Kidney glomerular epithelial cell (primary cell): ENCODE measurements around the gene HNRNPC.
A peak's percentile ranks its signal among the peaks of the same experiment; 100 is the strongest.
"Not testable (repeated sequence)": the region's sequence is repeated elsewhere in the genome, so short reads cannot be mapped to it uniquely, and the experiment has no call there.

Source experiments
- DNase-seq: peaks from one replicate; lab custom pipeline; 2025; lab: John Stamatoyannopoulos, UW

HNRNPC gene

GRCh38 chr14:21244544-21244943 lies 24.7 kb downstream of the HNRNPC start:
- DNase-seq: no peak

DNA sequence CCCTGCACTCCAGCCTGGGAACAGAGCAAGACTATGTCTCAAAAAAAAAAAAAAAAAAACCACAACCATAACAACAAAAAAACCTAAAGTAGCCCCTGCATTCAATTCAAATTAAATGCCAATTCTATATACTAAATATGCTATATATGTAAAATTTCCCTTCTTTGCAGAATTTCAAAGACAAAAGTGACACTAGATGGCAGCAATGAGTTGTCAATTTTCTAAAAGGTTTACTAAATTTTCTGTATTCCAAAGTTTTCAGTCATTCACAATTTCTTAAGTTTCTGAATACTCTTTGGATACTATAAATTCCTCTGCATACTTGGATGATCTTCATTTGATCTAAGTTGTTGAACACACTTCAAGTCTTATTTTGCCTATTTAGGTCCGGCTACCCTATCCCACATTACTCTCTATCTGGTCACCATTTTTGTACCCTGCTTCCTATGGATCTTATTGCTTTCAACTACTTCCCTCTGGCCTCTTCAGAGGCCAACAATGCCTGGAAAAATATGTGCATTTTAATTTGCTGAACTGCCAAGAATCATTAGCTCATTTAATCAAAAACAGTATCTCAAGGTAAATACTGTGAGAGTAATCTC lies 27.9 kb downstream of the HNRNPC start:
- DNase-seq: no peak

DNA sequence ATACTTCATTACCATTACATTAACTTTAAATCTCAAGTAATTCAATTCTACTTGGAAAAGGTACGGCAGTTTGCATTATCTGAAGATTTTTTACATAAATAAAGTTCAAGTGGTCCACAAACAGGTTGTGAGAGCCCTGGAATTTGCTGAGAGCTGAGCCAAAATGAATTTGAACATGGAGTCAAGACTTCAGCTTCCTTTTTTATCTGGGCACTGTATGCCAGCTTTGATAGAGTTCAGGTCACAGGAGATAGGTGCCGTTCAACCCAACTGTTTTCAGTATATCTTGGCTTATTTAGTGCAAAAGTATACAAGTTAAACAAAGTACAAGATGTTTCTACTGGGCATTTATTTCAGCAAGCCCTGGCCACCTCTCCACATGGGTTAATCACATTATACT lies 28.8 kb downstream of the HNRNPC start:
- DNase-seq: no peak

DNA sequence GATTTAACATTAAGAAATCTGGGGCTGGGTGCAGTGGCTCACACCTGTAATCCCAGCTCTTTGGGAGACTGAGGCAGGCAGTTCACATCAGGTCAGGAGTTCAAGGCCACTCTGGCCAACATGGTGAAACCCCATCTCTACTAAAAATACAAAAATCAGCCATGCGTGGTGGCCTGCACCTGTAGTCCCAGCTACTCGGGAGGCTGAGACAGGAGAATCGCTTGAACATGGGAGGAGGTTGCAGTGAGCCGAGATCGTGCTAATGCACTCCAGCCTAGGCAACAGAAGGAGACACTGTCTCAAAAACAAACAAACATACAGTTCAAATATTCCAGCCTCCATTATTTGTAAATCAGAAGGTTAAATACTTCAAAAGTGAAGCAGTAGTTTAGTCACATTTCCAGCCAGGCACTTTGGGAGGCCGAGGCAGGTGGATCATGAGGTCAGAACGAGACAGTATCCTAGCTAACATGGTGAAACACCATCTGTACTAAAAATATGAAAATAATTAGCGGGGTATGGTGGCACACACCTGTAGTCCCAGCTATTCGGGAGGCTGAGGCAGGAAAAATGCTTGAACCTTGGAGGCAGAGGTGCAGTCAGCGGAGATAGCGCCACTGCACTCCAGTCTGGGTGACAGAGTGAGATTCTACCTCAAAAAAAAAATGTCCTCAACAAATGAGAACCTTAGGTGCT lies 30.3 kb downstream of the HNRNPC start:
- no peak for DNase-seq

GRCh38 chr14:21236948-21237797 lies 32.1 kb downstream of the HNRNPC start:
- no peak for DNase-seq

DNA sequence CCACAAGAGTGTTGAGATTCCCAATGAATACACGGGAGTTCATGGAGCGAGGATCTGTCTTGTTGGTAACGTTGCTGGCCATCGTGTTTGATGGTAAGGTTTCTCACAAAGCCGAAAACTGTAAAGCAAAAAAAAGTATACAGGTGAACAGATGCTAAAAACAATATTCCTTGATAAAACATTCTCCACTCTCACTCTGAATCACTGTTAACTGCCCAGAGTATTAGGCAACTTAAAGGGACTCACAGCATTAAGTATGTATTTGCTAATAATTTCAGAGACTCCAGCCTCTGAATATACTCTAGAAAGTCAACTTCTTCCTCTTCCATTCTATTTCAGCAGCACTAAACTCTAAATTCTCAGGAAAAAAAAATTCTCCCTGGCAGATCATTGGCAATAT lies 35.1 kb downstream of the HNRNPC start:
- DNase-seq: no peak

GRCh38 chr14:21233457-21234076 lies 35.7 kb downstream of the HNRNPC start:
- no peak for DNase-seq

DNA sequence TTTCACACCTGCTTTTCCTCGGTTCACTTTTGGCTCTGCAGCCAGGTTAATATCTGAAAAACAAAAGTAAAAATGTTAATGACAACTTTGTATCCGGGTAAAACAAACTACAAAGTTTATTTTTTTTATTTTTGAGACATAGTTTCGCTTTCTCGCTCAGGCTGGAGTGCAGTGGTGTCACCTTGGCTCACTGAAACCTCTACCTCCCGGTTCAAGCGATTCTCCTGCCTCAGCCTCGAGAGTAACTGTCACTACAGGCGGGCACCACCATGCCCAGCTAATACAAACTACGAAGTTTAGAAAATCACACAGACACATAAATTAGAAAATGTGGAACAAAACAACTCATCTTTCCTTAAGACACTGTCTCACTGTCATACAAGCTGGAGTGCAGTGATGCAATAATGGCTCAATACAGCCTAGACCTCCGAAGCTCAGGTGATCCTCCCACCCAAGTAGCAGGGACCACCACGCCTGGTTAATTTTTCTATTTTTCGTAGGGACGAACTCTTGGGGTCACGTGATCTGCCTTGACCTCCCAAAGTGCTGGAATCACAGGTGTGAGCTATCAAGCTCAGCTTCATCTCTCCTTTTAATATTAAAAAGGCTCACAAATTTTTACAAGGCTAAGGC lies 38.1 kb downstream of the HNRNPC start:
- DNase-seq: no peak

DNA sequence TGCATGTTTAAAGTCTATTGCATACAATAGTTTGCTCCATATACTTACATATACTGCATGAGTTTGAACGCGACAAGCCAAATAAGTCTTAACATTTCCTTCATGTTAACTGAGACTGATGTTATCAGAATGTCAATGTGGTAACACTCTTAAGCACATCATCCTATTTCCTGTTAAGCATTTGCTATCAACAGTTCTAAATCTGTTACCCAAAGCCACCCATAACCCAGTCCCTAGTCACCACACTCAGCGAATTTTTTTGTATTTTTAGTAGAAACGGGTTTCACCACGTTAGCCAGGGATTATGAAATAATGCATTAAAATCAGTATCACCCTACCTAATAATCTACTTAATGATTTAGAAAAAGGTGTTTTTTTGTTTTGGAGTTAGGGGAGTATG lies 39.4 kb downstream of the HNRNPC start:
- DNase-seq: no peak

- DNase-seq: peak; percentile 89
Observed at GRCh38 chr14:21227981-21228380, 41.3 kb downstream of the HNRNPC start.

- no peak for DNase-seq
Observed at GRCh38 chr14:21227150-21227549, 42.1 kb downstream of the HNRNPC start.

GRCh38 chr14:21226467-21226866 lies 42.8 kb downstream of the HNRNPC start:
- DNase-seq: no peak

DNA sequence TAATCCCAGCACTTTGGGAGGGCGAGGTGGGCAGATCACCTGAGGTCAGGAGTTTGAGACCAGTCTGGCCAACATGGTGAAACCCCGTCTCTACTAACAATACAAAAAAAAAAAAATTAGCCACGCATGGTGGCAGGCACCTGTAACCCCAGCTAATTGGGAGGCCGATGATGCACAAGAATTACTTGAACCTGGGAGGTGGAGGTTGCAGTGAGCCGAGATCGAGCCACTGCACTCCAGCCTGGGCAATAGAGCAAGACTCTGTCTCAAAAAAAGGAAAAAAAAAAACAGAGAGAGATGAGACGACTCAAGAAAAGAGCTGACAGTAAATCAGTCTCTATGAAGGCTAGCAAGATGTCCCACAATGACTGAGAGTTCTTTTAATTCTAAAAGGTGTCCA lies 44.1 kb downstream of the HNRNPC start:
- not testable (repeated sequence) for DNase-seq

DNA sequence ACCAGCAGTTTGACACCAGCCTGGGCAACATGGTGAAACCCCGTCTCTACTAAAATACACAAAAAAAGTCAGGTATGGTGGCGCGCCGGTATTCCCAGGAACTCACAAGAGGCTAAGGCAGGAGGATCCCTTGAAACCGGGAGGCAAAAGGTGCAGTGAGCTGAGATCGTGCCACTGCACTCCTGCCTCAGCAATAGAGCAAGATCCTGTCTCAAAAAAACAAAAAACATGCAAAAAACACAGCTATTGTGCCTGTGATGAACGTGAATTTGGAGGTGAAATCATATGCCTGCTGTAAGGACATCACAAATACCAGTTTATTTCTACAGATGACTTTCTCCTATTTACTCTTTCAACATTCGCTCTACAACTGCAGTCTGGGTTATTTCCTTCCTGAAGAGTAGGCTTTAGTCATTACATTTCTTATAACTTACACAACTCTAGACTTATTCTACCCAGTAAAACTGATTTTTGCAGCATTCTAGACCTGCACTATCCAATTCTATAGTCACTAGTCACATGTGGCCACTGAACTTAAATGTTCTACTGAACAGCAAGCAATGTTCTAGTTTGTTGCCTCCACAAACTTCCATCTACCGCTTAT lies 48.3 kb downstream of the HNRNPC start:
- no peak for DNase-seq

DNA sequence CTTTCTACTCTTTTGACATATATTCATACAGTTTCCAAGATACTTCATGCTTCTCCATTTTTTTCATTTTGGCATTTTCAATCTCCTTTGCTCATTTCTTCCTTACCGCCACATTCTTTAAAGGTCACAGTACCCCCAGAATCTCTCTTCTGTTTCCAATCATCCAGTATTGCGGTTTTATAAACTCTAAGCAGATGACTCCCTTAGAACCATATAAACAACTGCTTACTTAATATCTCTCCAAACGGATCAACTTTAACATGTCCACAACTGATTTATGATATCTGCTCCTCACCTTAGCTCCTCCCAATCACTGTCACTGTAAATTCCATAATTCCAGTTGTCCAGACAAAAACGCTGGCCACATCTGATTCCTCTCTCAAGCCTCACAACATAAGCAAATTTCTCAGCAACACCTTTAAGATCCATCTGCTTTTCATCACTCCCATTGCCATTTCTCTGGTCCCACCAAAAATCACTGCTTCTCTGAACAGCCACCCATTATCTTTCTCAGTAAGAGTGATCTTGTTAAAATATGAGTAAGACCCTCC lies 49.6 kb downstream of the HNRNPC start:
- no peak for DNase-seq

DNA sequence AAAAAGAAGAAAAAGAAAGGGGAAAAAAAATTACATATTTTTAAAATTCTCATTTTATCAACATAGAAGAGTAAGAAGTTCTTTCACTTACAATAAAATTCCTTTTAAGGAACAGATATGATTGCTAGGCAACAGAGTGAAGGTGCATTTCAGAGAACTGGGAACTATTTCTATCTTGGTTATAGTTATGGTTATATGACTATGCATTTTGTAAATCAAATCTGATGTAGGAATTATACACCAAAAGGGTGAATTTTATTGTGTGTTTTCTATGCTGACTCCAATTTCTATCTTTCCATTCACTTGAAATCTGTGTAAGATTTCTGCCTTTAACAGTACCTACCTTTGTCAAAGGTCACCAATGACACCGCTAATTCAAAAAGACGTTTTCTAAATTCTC lies 50.1 kb downstream of the HNRNPC start:
- DNase-seq: no peak

DNA sequence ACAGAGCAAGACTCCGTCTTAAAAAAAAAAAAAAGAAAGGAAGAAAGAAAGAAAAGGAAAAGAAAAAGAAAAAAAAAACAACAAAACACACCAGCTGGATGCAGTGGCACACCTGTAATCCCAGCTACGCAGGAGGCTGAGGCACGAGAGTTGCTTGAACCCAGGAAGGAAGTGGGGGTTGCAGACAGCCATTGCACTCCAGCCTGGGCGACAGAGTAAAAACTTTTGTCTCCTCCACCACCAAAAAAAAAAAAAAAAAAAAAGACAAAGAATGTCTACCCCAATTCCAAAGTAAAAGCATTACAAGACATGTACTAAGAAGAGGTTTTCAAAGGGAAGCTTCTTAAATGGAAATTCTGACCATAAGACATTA lies 53.4 kb downstream of the HNRNPC start:
- DNase-seq: no peak

- DNase-seq: no peak
Observed at GRCh38 chr14:21215130-21215878, 53.9 kb downstream of the HNRNPC start.

- no peak for DNase-seq
Observed at GRCh38 chr14:21213652-21214051, 55.6 kb downstream of the HNRNPC start.

DNA sequence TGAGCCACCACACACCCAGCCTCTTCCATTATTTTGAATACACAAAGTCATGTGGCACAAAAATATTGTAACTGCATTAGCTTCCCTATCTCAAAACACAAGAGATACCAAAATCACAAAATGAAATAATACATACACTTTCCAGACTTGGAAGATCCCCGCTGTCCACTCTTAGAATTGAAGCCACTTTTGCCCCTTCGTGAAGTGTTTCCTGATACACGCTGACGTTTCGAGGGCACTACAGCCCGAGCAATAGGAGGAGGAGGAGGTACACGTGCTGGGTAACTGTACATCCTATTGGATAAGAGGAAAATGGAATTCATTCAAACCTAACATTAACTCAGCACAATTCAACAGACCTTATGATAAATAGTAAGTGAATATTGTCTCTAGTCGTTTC lies 56.4 kb downstream of the HNRNPC start:
- DNase-seq: not testable (repeated sequence)

GRCh38 chr14:21211509-21211908 lies 57.7 kb downstream of the HNRNPC start:
- DNase-seq: no peak
